CD4-positive, alpha-beta T cell (primary cell): ENCODE results near the gene TFEB. TPM values are rescaled to one million over a fixed set of nuclear protein-coding genes. Genes with fewer than 3 reads are reported as not detected.

Experiments
- ATAC-seq: fragments of 200-7000 bp; cut with Tn5 transposase; one replicate; pipeline ENCODE4 v1.10.0; 2022; ENCODE audit warnings: mild to moderate bottlenecking; ENCODE audit not compliant: poor library complexity
- CTCF ChIA-PET: fragments of 350-600 bp; sonication (Branson Sonifier 250); formaldehyde crosslinking; loops from one replicate; lab custom pipeline; 2021; ENCODE audit warnings: antibody characterized with exemption, inconsistent platforms; lab: Charles Lee
- POLR2A ChIA-PET: fragments of 350-600 bp; sonication (Branson Sonifier 250); formaldehyde crosslinking; loops from one replicate; lab custom pipeline; 2021; ENCODE audit warnings: antibody characterized with exemption, inconsistent platforms; lab: Charles Lee
- DNase-seq, 14 experiments: peaks; one replicate each; pipeline ENCODE4 v3.0.0-alpha.2; 2013 to 2020; ENCODE audit warnings: mixed read lengths in 2 of 14
- H3K27ac ChIP-seq, 2 donors: one replicate each; pipeline versions ENCODE4 v1.5.1 to v1.7.0; 2013; ENCODE audit warnings: low read length in 2 of 2, low read depth in 1 of 2, mild to moderate bottlenecking in 1 of 2
- H3K27me3 ChIP-seq, 2 experiments: 1 replicate in 1 of 2; 2 replicates in 1 of 2; pipeline versions ENCODE4 v1.6.1 to v1.7.0; 2013; ENCODE audit warnings: low read length in 2 of 2, control low read depth in 1 of 2, mild to moderate bottlenecking in 1 of 2, moderate library complexity in 1 of 2; ENCODE audit not compliant: insufficient read depth in 2 of 2, control insufficient read depth in 1 of 2
- H3K36me3 ChIP-seq: one replicate; pipeline ENCODE4 v1.6.1; 2013; ENCODE audit warnings: low read length, control low read depth; ENCODE audit not compliant: insufficient read depth
- H3K4me1 ChIP-seq: one replicate; pipeline ENCODE4 v1.6.1; 2013; ENCODE audit warnings: low read length, control low read depth; ENCODE audit not compliant: insufficient read depth
- H3K4me3 ChIP-seq: one replicate; pipeline ENCODE4 v1.5.1; 2013; ENCODE audit warnings: mild to moderate bottlenecking, low read length, moderate library complexity
- H3K9me3 ChIP-seq, 2 experiments: 1 replicate in 1 of 2; 2 replicates in 1 of 2; pipeline versions ENCODE4 v1.6.1 to v1.7.0; 2013; ENCODE audit warnings: low read length in 2 of 2, mild to moderate bottlenecking in 2 of 2, control low read depth in 1 of 2, moderate library complexity in 1 of 2; ENCODE audit not compliant: control insufficient read depth in 1 of 2, insufficient read depth in 1 of 2
- H3K27ac Mint-ChIP-seq: one replicate; pipeline ENCODE4 v1.8.0; 2020; ENCODE audit warnings: mixed read lengths
- H3K27me3 Mint-ChIP-seq: one replicate; pipeline ENCODE4 v1.8.0; 2021; ENCODE audit warnings: mixed read lengths
- H3K36me3 Mint-ChIP-seq: one replicate; pipeline ENCODE4 v1.8.0; 2021; ENCODE audit warnings: low read depth, mixed read lengths
- H3K4me1 Mint-ChIP-seq: one replicate; pipeline ENCODE4 v1.8.0; 2021; ENCODE audit warnings: low read depth, mixed read lengths
- H3K4me3 Mint-ChIP-seq: one replicate; pipeline ENCODE4 v1.8.0; 2020; ENCODE audit warnings: mild to moderate bottlenecking, mixed read lengths
- H3K9me3 Mint-ChIP-seq: one replicate; pipeline ENCODE4 v1.8.0; 2020; ENCODE audit warnings: mixed read lengths
- intact Hi-C, 2 experiments: fragments of 100-400 bp; cut with DNase I in 1 of 2; cut with micrococcal nuclease in 1 of 2; formaldehyde crosslinking; loops; one replicate each; pipeline versions ENCODE4 v1.15.1 to v1.9.0; 2023 to 2025; cut with DNase I, micrococcal nuclease
- total RNA-seq, 174 experiments: library from RNA in 2 of 174; stranded (reverse) in 2 of 174; gene quantifications; one replicate each; pipeline ENCODE4 v1.2.3 and lab custom pipeline; 2021 to 2026
- TF ChIP-seq, protein P1 (sequence below): fragments of 200-600 bp; IDR thresholded peaks from one replicate; pipeline ENCODE4 v1.8.0; 2022; ENCODE audit warnings: antibody characterized with exemption, mild to moderate bottlenecking

TFEB gene
- total RNA-seq, 2 experiments from 2014 or later: 23.8 to 24.1 TPM

DNA sequence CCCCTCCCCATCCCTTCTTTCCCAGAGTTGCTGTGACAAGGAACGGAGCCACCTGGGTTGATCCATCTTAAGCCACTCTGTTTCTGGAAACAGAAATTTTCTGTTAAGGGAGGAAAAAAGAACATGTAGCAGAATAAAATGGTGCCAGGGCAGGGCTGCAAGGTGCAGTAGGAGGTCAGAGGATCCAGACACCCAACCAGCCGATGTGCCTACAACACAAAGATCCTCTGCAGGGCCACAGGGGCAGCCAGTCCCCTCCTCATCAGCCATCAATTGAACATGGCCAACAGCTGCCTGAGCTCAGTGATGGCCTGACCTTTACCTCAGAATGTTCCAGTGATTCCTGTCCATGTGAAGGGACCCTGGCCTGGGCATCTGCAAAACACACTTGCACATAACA is 85.3 kb downstream of the TFEB start:
- H3K9me3 Mint-ChIP-seq: no peaks in the 10 kb centered on the region
- CTCF ChIA-PET: no interaction called here

DNA sequence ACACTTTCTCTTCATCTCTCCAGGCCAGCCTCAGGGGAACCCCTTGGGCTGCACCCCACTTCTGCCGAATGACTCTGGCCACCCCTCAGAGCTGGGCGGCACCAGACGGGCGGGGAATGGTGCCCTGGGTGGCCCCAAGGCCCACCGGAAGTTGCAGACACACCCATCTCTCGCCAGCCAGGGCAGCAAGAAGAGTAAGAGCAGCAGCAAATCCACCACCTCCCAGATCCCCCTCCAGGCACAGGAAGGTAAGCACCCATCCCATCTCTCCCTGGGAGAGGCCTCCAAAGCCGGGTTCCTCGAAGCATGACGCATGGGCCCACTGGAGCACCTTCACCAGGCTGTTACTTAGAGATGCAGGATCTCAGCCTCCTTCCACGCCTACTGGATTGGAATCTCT is 85.8 kb downstream of the TFEB start:
- Histone ChIP-seq H3K27me3 (no peaks in the 10 kb centered on the region), H3K4me1 (no peaks in the 10 kb centered on the region), H3K4me3 (no peak overlapping the region), H3K36me3 (no peaks in the 10 kb centered on the region), H3K27ac (no peak overlapping the region), H3K9me3 (no peaks in the 10 kb centered on the region)
- DNase-seq (no peak), ATAC-seq (no peak)
- ChIA-PET POLR2A (no interaction called here), CTCF (no interaction called here)
- Mint-ChIP-seq H3K4me1 (no peaks in the 10 kb centered on the region), H3K9me3 (no peaks in the 10 kb centered on the region), H3K27me3 (peaks cover 16% of the 10 kb centered on the region), H3K27ac (no peak overlapping the region), H3K36me3 (no peaks in the 10 kb centered on the region), H3K4me3 (no peak overlapping the region)
- intact Hi-C loops: no loop called here
- TF ChIP-seq, protein P1, sequence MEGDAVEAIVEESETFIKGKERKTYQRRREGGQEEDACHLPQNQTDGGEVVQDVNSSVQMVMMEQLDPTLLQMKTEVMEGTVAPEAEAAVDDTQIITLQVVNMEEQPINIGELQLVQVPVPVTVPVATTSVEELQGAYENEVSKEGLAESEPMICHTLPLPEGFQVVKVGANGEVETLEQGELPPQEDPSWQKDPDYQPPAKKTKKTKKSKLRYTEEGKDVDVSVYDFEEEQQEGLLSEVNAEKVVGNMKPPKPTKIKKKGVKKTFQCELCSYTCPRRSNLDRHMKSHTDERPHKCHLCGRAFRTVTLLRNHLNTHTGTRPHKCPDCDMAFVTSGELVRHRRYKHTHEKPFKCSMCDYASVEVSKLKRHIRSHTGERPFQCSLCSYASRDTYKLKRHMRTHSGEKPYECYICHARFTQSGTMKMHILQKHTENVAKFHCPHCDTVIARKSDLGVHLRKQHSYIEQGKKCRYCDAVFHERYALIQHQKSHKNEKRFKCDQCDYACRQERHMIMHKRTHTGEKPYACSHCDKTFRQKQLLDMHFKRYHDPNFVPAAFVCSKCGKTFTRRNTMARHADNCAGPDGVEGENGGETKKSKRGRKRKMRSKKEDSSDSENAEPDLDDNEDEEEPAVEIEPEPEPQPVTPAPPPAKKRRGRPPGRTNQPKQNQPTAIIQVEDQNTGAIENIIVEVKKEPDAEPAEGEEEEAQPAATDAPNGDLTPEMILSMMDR: no peak

More for the DNA sequence above, 85.3 kb downstream of the TFEB start:
- DNase-seq (no peak), ATAC-seq (no peak)
- Mint-ChIP-seq H3K27me3 (peaks cover 15% of the 10 kb centered on the region), H3K4me3 (no peak overlapping the region), H3K4me1 (no peaks in the 10 kb centered on the region), H3K27ac (no peak overlapping the region), H3K36me3 (no peaks in the 10 kb centered on the region)
- POLR2A ChIA-PET: no interaction called here
- Histone ChIP-seq H3K36me3 (no peaks in the 10 kb centered on the region), H3K9me3 (no peaks in the 10 kb centered on the region), H3K27ac (no peak overlapping the region), H3K4me1 (no peaks in the 10 kb centered on the region), H3K27me3 (no peaks in the 10 kb centered on the region), H3K4me3 (no peak overlapping the region)
- intact Hi-C loops: no loop called here
- TF ChIP-seq, protein P1: no peak

DNA sequence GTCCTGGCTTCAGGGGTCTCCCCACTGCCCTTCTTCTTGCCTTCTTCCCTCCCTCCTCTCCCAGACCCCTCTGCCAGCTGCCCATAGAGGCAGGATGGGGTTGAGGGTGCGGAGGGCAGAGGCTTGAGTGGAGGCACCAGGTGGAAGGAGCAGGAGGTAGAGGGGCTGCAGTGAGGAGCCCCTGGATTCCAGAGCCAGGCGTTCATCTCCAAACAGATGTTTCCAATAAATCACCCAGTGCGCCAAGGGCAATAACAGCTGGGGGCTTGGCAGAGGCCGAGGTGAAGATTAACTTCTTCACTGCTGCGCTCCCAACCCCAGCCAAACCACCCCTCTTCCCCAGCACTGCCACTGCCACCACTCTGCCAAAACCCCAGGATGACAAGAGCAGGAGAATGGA is 86.5 kb downstream of the TFEB start:
- Histone ChIP-seq H3K4me1 (no peaks in the 10 kb centered on the region), H3K27me3 (no peaks in the 10 kb centered on the region), H3K36me3 (no peaks in the 10 kb centered on the region), H3K27ac (no peak overlapping the region), H3K4me3 (no peak overlapping the region), H3K9me3 (no peaks in the 10 kb centered on the region)
- no peak for ATAC-seq
- TF ChIP-seq, protein P1: no peak
- H3K27ac Mint-ChIP-seq: no peak overlapping the region
- H3K4me3 Mint-ChIP-seq: no peak overlapping the region
- peaks cover 19% of the 10 kb centered on the region for H3K27me3 Mint-ChIP-seq
- no peaks in the 10 kb centered on the region for H3K36me3 Mint-ChIP-seq
- POLR2A ChIA-PET: no interaction called here
- CTCF ChIA-PET: no interaction called here
- no peaks in the 10 kb centered on the region for H3K4me1 Mint-ChIP-seq
- DNase-seq: no peak
- H3K9me3 Mint-ChIP-seq: no peaks in the 10 kb centered on the region
- intact Hi-C loops: no loop called here
